ENCODE data around the gene PPP1R14C. TPM values are rescaled to one million over a fixed set of nuclear protein-coding genes. Genes with fewer than 3 reads are reported as not detected.
"Not testable (repeated sequence)": the region's sequence is repeated elsewhere in the genome, so short reads cannot be mapped to it uniquely, and the experiment has no call there.

The PPP1R14C gene
- polyA plus RNA-seq, 2 donors: 7.8 to 12.4 TPM

DNA sequence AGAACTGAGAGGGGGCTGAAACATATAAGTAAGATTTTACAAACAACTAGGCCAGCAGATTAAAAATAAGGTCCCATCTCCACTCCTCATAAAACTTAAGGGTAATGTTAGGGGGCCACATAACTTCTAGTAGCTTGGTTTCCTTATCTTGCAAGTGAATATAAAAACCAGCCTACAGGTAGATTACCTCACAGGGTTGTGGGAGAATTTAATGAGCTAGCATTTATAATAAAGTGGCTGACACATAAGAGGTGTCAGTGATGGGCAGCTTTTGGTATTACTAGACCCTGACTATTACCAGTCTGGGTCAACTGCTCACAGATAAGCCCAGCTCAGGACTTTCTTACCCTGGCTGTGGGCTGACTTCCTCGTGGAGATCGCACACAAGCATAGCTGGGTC lies 9.2 kb upstream of the PPP1R14C start:
- peaks cover 0 to 2% of the 10 kb centered on the region in 2 donors for H3K9me3 ChIP-seq (ENCODE audit: control insufficient read depth in 2 of 2, insufficient read depth in 1 of 2, low read depth in 1 of 2, low read length in 1 of 2)
- H3K4me3 ChIP-seq (ENCODE audit: low read depth in 1 of 2, low read length in 2 of 2): no peak overlapping the region
- no peak overlapping the region for H3K27ac ChIP-seq (ENCODE audit: low read depth in 2 of 2, low read length in 1 of 2)
- no peaks in the 10 kb centered on the region for H3K36me3 ChIP-seq (ENCODE audit: control insufficient read depth in 2 of 2, insufficient read depth in 2 of 2, low read length in 1 of 2)
- no peaks in the 10 kb centered on the region for H3K27me3 ChIP-seq (ENCODE audit: control insufficient read depth in 1 of 2, insufficient read depth in 2 of 2, low read length in 2 of 2)
- 80 to 90% methylated on average over 2 of the region's 2 CpGs for WGBS, 2 donors
- H3K4me1 ChIP-seq (ENCODE audit: control insufficient read depth in 2 of 2, insufficient read depth in 2 of 2, low read length in 1 of 2): no peaks in the 10 kb centered on the region

DNA sequence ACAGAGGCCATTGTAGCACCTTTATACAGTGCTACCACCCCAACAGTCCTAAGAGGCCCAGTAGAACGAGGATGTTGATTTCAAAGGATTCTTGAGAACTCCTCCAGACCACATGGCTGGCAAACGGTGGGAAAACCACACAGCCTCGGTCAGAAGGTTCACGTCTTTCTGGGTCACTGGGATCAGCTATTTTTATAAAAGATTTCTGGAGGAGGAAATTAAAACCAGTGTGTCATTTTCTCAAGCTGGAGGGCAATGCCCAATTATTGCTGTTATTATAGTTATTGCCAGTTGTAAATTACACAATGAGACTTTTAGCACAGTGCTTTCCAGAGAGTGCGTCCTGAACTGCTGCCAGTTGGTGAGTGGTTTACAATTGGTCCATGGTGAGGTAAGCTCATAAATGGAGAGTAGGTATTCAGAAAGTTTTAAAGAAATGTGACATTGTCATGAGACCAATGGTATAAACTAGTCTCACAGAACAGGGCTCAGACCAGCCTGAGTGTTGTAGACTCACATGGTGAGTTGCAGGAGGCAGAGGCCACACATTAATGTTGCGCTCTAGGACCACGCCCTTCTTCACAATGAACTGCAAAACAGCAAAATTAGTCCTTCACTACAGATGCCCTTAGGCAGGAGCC lies 8.4 kb upstream of the PPP1R14C start:
- Histone ChIP-seq H3K27me3 (ENCODE audit: control insufficient read depth in 1 of 2, insufficient read depth in 2 of 2, low read length in 2 of 2) (no peaks in the 10 kb centered on the region), H3K4me1 (ENCODE audit: control insufficient read depth in 2 of 2, insufficient read depth in 2 of 2, low read length in 1 of 2) (no peaks in the 10 kb centered on the region), H3K27ac (ENCODE audit: low read depth in 2 of 2, low read length in 1 of 2) (no peak overlapping the region), H3K9me3 (ENCODE audit: control insufficient read depth in 2 of 2, insufficient read depth in 1 of 2, low read depth in 1 of 2, low read length in 1 of 2) (peaks cover 0 to 2% of the 10 kb centered on the region in 2 donors), H3K36me3 (ENCODE audit: control insufficient read depth in 2 of 2, insufficient read depth in 2 of 2, low read length in 1 of 2) (no peaks in the 10 kb centered on the region), H3K4me3 (ENCODE audit: low read depth in 1 of 2, low read length in 2 of 2) (no peak overlapping the region)
- WGBS, 2 donors: 56 to 58% methylated on average over 7 of the region's 7 CpGs

DNA sequence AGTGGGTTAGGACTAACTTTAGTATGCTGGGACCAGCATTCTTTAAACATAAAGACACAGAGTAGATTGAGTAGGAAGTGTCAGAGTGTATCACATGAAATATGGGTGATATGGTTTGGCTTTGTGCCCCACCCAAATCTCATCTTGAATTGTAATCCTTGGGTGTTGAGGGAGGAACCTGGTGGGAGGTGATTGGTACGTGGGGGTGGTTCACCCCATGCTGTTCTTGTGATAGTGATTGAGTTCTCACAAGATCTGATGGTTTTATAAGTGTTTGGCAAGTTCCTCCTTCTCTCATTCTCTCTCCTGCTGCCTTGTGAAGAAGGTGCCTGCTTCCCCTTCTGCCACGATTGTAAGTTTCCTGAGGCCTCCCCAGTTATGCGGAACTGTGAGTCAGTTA lies 5.1 kb upstream of the PPP1R14C start:
- not testable (repeated sequence) for H3K27ac ChIP-seq (ENCODE audit: low read depth in 2 of 2, low read length in 1 of 2); H3K27me3 ChIP-seq (ENCODE audit: control insufficient read depth in 1 of 2, insufficient read depth in 2 of 2, low read length in 2 of 2); H3K4me1 ChIP-seq (ENCODE audit: control insufficient read depth in 2 of 2, insufficient read depth in 2 of 2, low read length in 1 of 2); H3K9me3 ChIP-seq (ENCODE audit: control insufficient read depth in 2 of 2, insufficient read depth in 1 of 2, low read depth in 1 of 2, low read length in 1 of 2); H3K36me3 ChIP-seq (ENCODE audit: control insufficient read depth in 2 of 2, insufficient read depth in 2 of 2, low read length in 1 of 2); H3K4me3 ChIP-seq (ENCODE audit: low read depth in 1 of 2, low read length in 2 of 2)
- 55 to 79% methylated on average over 3 of the region's 3 CpGs for WGBS, 2 donors

DNA sequence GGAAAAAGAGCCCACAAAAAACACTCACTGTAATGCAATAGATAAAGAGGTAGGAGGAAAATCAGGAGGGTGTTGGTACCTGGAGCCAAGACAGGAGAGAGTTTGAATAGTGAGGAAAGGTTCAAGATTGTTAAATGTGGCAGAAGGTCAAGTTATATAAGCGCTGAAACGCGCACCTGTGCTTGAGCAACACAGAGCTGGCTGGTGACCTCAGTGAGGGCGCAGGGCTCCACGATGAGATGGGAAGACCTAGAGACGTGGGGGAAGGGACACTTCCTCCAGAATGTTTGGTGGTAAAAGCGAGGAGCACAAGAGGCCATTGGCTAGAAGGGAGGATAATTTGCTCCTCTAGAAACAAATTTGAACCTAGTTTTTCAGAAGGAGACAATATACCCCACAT lies 4.2 kb upstream of the PPP1R14C start:
- 64 to 79% methylated on average over 7 of the region's 7 CpGs for WGBS, 2 donors
- Histone ChIP-seq H3K9me3 (ENCODE audit: control insufficient read depth in 2 of 2, insufficient read depth in 1 of 2, low read depth in 1 of 2, low read length in 1 of 2) (peaks cover 0 to 2% of the 10 kb centered on the region in 2 donors), H3K36me3 (ENCODE audit: control insufficient read depth in 2 of 2, insufficient read depth in 2 of 2, low read length in 1 of 2) (no peaks in the 10 kb centered on the region), H3K4me3 (ENCODE audit: low read depth in 1 of 2, low read length in 2 of 2) (no peak overlapping the region), H3K27ac (ENCODE audit: low read depth in 2 of 2, low read length in 1 of 2) (no peak overlapping the region), H3K27me3 (ENCODE audit: control insufficient read depth in 1 of 2, insufficient read depth in 2 of 2, low read length in 2 of 2) (no peaks in the 10 kb centered on the region), H3K4me1 (ENCODE audit: control insufficient read depth in 2 of 2, insufficient read depth in 2 of 2, low read length in 1 of 2) (peaks cover 0 to 5% of the 10 kb centered on the region in 2 donors)

DNA sequence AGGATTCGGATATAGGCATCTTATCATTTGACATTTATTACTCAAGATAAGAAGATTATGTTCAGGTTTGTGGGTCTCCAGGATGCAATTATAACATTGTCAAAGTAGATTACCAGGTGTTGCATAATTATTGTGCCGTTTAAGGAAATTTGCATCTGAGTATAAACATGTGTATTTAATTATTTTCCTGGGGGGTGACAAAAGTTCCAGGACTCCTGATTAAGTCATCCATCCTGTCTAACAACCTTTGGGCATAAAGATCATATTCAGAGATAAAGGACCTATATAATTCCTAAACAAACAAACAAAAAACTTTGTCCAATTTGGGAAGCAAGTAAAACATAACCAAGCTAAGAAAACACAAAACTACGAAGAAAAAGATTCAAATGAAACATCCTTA lies 3.3 kb upstream of the PPP1R14C start:
- 57 to 68% methylated on average over 3 of the region's 3 CpGs for WGBS, 2 donors
- Histone ChIP-seq H3K9me3 (ENCODE audit: control insufficient read depth in 2 of 2, insufficient read depth in 1 of 2, low read depth in 1 of 2, low read length in 1 of 2) (peaks cover 0 to 2% of the 10 kb centered on the region in 2 donors), H3K4me3 (ENCODE audit: low read depth in 1 of 2, low read length in 2 of 2) (no peak overlapping the region), H3K27me3 (ENCODE audit: control insufficient read depth in 1 of 2, insufficient read depth in 2 of 2, low read length in 2 of 2) (no peaks in the 10 kb centered on the region), H3K36me3 (ENCODE audit: control insufficient read depth in 2 of 2, insufficient read depth in 2 of 2, low read length in 1 of 2) (no peaks in the 10 kb centered on the region), H3K27ac (ENCODE audit: low read depth in 2 of 2, low read length in 1 of 2) (no peak overlapping the region), H3K4me1 (ENCODE audit: control insufficient read depth in 2 of 2, insufficient read depth in 2 of 2, low read length in 1 of 2) (peaks cover 0 to 7% of the 10 kb centered on the region in 2 donors)

DNA sequence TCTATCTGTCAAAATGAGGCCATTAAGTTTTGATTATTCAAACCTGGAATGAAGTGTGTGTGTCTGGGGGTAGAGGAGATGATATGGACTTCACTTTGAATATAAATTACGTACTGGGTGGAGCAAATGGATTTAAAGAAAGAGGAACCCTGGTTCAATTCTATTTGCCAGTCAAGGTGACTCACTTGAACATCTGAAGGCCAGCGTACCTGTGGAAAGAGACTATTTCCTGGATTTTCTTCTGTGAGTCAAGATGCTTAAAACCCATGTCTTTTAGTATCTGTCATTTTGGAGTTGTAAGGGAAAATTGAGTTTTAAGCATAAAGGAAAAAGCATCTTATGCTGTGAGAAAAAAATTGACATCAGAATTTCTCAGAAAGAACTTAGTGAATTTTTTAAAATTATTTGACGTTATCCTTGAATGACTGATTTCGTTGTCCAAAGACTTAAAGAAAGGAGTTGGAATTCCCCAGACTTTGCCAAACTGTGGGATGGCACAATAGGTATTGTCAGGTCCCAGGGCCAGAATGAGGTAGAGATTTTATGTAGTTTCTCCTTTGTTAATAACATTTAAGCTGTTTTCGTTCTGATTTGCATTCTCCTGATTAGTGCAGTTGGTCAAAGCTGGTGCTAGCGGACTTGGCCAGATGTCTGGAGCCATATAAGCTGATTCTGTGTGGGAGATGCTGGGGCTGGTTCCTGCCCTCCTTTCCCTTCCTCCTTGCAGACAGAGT lies 2.4 kb upstream of the PPP1R14C start:
- H3K27me3 ChIP-seq (ENCODE audit: control insufficient read depth in 1 of 2, insufficient read depth in 2 of 2, low read length in 2 of 2): no peaks in the 10 kb centered on the region
- no peak overlapping the region for H3K27ac ChIP-seq (ENCODE audit: low read depth in 2 of 2, low read length in 1 of 2)
- H3K4me3 ChIP-seq (ENCODE audit: low read depth in 1 of 2, low read length in 2 of 2): no peak overlapping the region
- peaks cover 0 to 2% of the 10 kb centered on the region in 2 donors for H3K9me3 ChIP-seq (ENCODE audit: control insufficient read depth in 2 of 2, insufficient read depth in 1 of 2, low read depth in 1 of 2, low read length in 1 of 2)
- 62 to 66% methylated on average over 6 of the region's 6 CpGs for WGBS, 2 donors
- peaks cover 0 to 7% of the 10 kb centered on the region in 2 donors for H3K4me1 ChIP-seq (ENCODE audit: control insufficient read depth in 2 of 2, insufficient read depth in 2 of 2, low read length in 1 of 2)
- no peaks in the 10 kb centered on the region for H3K36me3 ChIP-seq (ENCODE audit: control insufficient read depth in 2 of 2, insufficient read depth in 2 of 2, low read length in 1 of 2)

DNA sequence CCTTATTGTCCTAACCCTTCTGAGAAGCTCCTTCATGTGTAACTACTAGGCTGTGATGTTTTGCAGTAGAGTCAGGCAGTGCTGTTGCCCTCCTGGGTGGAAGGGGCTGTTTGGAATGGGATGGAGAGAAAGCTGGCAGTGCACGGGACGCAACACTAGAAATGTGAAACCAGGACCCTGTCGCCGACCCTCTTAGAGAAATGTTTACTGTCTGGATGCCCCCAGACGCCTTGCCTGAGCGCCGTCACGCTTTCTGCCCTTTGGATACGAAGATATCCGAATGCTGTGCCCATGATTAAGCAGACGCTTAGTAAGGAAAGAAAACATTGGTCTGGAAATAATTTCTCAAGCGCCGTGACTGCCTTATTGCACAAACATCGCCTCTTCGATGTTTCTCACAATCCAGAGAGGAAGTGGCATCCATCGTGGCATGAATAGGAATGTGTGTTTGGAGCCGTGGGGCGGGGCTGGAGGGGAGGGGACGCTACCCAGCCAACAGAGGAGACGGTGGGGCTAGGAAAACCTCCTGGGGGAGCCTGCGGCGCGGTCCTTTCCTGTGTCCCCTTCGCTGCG lies 661 bp upstream of the PPP1R14C start:
- Histone ChIP-seq H3K9me3 (ENCODE audit: control insufficient read depth in 2 of 2, insufficient read depth in 1 of 2, low read depth in 1 of 2, low read length in 1 of 2) (no peaks in the 10 kb centered on the region), H3K27me3 (ENCODE audit: control insufficient read depth in 1 of 2, insufficient read depth in 2 of 2, low read length in 2 of 2) (no peaks in the 10 kb centered on the region), H3K27ac (ENCODE audit: low read depth in 2 of 2, low read length in 1 of 2) (no peak overlapping the region), H3K4me1 (ENCODE audit: control insufficient read depth in 2 of 2, insufficient read depth in 2 of 2, low read length in 1 of 2) (peaks cover 0 to 7% of the 10 kb centered on the region in 2 donors), H3K4me3 (ENCODE audit: low read depth in 1 of 2, low read length in 2 of 2) (peak overlapping the region; percentile 73 to 76), H3K36me3 (ENCODE audit: control insufficient read depth in 2 of 2, insufficient read depth in 2 of 2, low read length in 1 of 2) (no peaks in the 10 kb centered on the region)
- 5 to 6% methylated on average over 25 of the region's 25 CpGs for WGBS, 2 donors

DNA sequence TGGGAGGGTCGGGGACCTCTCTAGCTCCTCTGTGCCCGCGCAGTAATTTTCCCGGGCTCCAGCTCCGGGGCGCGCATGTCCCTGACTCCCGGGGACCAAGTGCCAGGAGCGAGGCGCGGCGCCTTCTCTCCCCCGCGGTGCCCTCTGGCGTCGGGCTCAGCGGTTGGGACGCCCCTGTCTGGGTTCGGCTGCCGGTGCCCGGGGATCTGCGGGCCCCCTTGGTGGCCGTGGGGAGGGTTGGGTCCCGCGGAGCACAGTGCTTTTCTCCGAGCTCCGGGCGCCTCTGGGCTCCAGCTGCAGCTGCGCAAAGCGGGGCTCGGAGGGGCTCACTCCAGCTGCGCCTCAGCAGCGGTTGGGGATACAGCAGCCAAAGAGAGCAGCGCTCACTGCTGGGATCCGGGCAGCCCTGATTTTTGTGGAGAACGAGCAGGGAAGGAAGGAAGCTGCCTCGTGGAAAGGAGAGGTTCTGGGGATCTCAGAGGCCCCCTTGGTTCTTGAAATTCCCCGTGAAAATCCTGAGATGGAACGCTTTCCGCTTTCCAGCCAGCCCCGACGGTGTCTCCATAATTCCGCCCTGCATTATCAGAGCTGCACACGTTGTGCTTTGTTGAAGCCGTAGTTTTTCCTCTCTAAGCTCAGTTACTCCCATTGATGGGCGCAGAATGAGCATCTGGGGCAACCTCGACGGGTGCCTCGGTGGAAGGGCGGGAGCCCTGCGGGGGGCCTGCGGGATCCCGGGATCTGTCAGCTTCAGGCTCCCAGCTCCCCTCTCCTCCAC lies 861 bp downstream of the PPP1R14C start:
- Histone ChIP-seq H3K4me1 (ENCODE audit: control insufficient read depth in 2 of 2, insufficient read depth in 2 of 2, low read length in 1 of 2) (peaks cover 0 to 7% of the 10 kb centered on the region in 2 donors), H3K27ac (ENCODE audit: low read depth in 2 of 2, low read length in 1 of 2) (peak overlapping the region in 1 of 2 donors; percentile 34), H3K27me3 (ENCODE audit: control insufficient read depth in 1 of 2, insufficient read depth in 2 of 2, low read length in 2 of 2) (no peaks in the 10 kb centered on the region), H3K4me3 (ENCODE audit: low read depth in 1 of 2, low read length in 2 of 2) (peak overlapping the region; percentile 73 to 76), H3K36me3 (ENCODE audit: control insufficient read depth in 2 of 2, insufficient read depth in 2 of 2, low read length in 1 of 2) (no peaks in the 10 kb centered on the region), H3K9me3 (ENCODE audit: control insufficient read depth in 2 of 2, insufficient read depth in 1 of 2, low read depth in 1 of 2, low read length in 1 of 2) (no peaks in the 10 kb centered on the region)
- 3% methylated on average over 47 to 53 of the region's 53 CpGs for WGBS, 2 donors

DNA sequence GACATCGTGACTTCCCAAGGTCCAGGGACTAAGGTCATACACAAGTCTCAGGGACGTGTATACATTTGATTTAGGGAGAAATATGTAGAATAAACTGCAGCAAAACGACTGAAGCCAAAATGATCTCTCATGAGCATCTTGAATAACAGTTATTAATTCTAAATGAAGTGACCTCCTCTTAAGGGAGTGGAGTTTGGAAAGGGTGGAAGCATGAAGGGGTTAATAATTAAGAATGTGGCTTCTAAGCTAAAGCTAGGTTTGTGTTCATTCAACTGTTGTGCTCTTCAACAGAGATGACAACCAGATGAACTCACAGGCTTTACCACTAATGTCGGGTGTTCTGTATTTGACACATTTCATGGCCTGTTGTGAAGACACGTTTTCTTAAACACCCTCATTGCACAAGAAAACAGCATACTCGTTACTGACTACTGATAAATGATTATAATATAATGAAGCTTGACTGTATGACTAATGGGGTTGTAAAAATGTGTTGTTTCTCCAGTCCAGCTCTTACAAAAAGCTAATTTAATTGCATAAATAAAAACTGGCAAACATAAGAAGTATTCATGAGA lies 1.5 kb downstream of the PPP1R14C start:
- no peaks in the 10 kb centered on the region for H3K36me3 ChIP-seq (ENCODE audit: control insufficient read depth in 2 of 2, insufficient read depth in 2 of 2, low read length in 1 of 2)
- no peaks in the 10 kb centered on the region for H3K9me3 ChIP-seq (ENCODE audit: control insufficient read depth in 2 of 2, insufficient read depth in 1 of 2, low read depth in 1 of 2, low read length in 1 of 2)
- H3K4me3 ChIP-seq (ENCODE audit: low read depth in 1 of 2, low read length in 2 of 2): peak overlapping the region; percentile 73 to 76
- 11 to 12% methylated on average over 6 of the region's 6 CpGs for WGBS, 2 donors
- peaks cover 0 to 7% of the 10 kb centered on the region in 2 donors for H3K4me1 ChIP-seq (ENCODE audit: control insufficient read depth in 2 of 2, insufficient read depth in 2 of 2, low read length in 1 of 2)
- H3K27ac ChIP-seq (ENCODE audit: low read depth in 2 of 2, low read length in 1 of 2): no peak overlapping the region
- no peaks in the 10 kb centered on the region for H3K27me3 ChIP-seq (ENCODE audit: control insufficient read depth in 1 of 2, insufficient read depth in 2 of 2, low read length in 2 of 2)
